ENCODE results near the gene NDUFA7. TPM values are rescaled to one million over a fixed set of nuclear protein-coding genes. Genes with fewer than 3 reads are reported as not detected.

Gene NDUFA7
- total and polyA plus RNA-seq, 2 of the 13 experiments (the other 11 are each of a cell fraction or from before 2014, with no cell fraction given), result 64.5 to 71.5 TPM

DNA sequence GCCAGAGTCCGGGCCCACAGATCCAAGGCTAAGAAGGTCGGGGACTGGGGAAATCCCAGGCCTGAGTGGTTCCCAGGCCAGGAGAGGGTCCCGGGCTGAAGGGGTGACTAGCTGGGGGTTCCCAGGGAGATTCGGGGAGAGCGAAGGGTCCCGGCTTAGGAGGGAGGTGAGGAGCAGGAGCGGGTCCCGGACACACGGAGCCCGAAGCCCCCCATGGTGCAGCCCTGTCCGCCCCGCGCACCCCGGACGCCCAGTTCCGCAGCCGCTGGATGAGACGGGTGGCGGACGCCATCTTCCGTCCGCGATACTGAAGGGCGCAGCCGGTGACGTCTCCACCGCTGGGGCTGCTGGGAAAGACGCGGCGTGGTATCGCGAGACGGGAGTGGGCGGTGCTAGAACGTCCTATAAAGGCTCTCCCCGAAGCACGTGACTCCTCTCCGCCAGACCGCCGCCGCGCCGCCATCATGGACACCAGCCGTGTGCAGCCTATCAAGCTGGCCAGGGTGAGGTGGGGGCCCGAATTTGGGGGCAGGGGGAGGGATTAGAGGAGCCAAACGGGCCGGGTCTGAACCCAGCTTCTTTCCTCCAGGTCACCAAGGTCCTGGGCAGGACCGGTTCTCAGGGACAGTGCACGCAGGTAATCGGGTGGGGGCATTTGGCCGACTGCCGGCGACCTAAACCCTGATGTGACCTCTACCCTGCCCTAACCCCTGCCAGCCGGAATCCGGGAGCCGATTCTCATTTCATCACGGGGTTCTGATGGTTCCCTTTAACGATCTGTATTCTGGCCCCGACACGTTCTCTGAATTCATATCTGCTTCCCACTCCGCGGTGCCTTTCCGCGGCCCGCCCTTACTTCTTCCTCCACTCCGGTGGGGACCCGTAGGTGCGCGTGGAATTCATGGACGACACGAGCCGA is at the start of gene NDUFA7, which contains the start of gene RPS28 (continued):
- TF ChIP-seq, protein P1, sequence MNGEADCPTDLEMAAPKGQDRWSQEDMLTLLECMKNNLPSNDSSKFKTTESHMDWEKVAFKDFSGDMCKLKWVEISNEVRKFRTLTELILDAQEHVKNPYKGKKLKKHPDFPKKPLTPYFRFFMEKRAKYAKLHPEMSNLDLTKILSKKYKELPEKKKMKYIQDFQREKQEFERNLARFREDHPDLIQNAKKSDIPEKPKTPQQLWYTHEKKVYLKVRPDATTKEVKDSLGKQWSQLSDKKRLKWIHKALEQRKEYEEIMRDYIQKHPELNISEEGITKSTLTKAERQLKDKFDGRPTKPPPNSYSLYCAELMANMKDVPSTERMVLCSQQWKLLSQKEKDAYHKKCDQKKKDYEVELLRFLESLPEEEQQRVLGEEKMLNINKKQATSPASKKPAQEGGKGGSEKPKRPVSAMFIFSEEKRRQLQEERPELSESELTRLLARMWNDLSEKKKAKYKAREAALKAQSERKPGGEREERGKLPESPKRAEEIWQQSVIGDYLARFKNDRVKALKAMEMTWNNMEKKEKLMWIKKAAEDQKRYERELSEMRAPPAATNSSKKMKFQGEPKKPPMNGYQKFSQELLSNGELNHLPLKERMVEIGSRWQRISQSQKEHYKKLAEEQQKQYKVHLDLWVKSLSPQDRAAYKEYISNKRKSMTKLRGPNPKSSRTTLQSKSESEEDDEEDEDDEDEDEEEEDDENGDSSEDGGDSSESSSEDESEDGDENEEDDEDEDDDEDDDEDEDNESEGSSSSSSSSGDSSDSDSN (CRISPR knock-in tag; IDR thresholded peaks at IDR 0.05), result peak; percentile 87
- TF ChIP-seq, protein P2, sequence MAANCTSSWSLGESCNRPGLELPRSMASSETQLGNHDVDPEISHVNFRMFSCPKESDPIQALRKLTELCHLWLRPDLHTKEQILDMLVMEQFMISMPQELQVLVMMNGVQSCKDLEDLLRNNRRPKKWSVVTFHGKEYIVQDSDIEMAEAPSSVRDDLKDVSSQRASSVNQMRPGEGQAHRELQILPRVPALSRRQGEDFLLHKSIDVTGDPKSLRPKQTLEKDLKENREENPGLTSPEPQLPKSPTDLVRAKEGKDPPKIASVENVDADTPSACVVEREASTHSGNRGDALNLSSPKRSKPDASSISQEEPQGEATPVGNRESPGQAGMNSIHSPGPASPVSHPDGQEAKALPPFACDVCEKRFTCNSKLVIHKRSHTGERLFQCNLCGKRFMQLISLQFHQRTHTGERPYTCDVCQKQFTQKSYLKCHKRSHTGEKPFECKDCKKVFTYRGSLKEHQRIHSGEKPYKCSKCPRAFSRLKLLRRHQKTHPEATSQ (CRISPR knock-in tag; IDR thresholded peaks at IDR 0.05; ENCODE audit: borderline replicate concordance), result 0 out of 2 replicates have a peak, but pooled peaks have one; percentile 46
- TF ChIP-seq ZNF138 (CRISPR knock-in tag; IDR thresholded peaks at IDR 0.05; ENCODE audit: low read depth) (peak; percentile 96), RBAK (CRISPR knock-in tag; IDR thresholded peaks at IDR 0.05) (no peak), ZNF367 (CRISPR knock-in tag; IDR thresholded peaks at IDR 0.05; ENCODE audit: borderline replicate concordance) (no peak), SMARCE1 (IDR thresholded peaks at IDR 0.05; ENCODE audit: borderline replicate concordance) (no peak)
- TF ChIP-seq, protein P3, sequence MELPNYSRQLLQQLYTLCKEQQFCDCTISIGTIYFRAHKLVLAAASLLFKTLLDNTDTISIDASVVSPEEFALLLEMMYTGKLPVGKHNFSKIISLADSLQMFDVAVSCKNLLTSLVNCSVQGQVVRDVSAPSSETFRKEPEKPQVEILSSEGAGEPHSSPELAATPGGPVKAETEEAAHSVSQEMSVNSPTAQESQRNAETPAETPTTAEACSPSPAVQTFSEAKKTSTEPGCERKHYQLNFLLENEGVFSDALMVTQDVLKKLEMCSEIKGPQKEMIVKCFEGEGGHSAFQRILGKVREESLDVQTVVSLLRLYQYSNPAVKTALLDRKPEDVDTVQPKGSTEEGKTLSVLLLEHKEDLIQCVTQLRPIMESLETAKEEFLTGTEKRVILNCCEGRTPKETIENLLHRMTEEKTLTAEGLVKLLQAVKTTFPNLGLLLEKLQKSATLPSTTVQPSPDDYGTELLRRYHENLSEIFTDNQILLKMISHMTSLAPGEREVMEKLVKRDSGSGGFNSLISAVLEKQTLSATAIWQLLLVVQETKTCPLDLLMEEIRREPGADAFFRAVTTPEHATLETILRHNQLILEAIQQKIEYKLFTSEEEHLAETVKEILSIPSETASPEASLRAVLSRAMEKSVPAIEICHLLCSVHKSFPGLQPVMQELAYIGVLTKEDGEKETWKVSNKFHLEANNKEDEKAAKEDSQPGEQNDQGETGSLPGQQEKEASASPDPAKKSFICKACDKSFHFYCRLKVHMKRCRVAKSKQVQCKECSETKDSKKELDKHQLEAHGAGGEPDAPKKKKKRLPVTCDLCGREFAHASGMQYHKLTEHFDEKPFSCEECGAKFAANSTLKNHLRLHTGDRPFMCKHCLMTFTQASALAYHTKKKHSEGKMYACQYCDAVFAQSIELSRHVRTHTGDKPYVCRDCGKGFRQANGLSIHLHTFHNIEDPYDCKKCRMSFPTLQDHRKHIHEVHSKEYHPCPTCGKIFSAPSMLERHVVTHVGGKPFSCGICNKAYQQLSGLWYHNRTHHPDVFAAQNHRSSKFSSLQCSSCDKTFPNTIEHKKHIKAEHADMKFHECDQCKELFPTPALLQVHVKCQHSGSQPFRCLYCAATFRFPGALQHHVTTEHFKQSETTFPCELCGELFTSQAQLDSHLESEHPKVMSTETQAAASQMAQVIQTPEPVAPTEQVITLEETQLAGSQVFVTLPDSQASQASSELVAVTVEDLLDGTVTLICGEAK (IDR thresholded peaks at IDR 0.05), result no peak
- TF ChIP-seq, protein P3 (CRISPR knock-in tag; IDR thresholded peaks at IDR 0.05), result peak; percentile 85
- TF ChIP-seq, protein P4, sequence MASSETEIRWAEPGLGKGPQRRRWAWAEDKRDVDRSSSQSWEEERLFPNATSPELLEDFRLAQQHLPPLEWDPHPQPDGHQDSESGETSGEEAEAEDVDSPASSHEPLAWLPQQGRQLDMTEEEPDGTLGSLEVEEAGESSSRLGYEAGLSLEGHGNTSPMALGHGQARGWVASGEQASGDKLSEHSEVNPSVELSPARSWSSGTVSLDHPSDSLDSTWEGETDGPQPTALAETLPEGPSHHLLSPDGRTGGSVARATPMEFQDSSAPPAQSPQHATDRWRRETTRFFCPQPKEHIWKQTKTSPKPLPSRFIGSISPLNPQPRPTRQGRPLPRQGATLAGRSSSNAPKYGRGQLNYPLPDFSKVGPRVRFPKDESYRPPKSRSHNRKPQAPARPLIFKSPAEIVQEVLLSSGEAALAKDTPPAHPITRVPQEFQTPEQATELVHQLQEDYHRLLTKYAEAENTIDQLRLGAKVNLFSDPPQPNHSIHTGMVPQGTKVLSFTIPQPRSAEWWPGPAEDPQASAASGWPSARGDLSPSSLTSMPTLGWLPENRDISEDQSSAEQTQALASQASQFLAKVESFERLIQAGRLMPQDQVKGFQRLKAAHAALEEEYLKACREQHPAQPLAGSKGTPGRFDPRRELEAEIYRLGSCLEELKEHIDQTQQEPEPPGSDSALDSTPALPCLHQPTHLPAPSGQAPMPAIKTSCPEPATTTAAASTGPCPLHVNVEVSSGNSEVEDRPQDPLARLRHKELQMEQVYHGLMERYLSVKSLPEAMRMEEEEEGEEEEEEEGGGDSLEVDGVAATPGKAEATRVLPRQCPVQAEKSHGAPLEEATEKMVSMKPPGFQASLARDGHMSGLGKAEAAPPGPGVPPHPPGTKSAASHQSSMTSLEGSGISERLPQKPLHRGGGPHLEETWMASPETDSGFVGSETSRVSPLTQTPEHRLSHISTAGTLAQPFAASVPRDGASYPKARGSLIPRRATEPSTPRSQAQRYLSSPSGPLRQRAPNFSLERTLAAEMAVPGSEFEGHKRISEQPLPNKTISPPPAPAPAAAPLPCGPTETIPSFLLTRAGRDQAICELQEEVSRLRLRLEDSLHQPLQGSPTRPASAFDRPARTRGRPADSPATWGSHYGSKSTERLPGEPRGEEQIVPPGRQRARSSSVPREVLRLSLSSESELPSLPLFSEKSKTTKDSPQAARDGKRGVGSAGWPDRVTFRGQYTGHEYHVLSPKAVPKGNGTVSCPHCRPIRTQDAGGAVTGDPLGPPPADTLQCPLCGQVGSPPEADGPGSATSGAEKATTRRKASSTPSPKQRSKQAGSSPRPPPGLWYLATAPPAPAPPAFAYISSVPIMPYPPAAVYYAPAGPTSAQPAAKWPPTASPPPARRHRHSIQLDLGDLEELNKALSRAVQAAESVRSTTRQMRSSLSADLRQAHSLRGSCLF (CRISPR knock-in tag; IDR thresholded peaks at IDR 0.05; ENCODE audit: borderline replicate concordance), result 0 out of 2 replicates have a peak, but pooled peaks have one; percentile 19

All from HepG2 (cell line).